SU-DHL-6 (cell line): ENCODE results near the gene KLHL7.

Experiments
- H2AFZ ChIP-seq: fragments of 200-600 bp; sonication (generic); 2 replicates; pipeline ENCODE4 v1.6.1; 2014; ENCODE audit warnings: low read depth, mild to moderate bottlenecking, moderate library complexity, mixed read lengths, antibody characterized with exemption, low read length; ENCODE audit not compliant: severe bottlenecking
- H3F3A ChIP-seq: fragments of 200-600 bp; shearing (Covaris generic); 2 replicates; pipeline ENCODE4 v1.6.0; 2016; ENCODE audit warnings: antibody characterized with exemption, mild to moderate bottlenecking; ENCODE audit not compliant: insufficient read depth
- H3K27ac ChIP-seq: fragments of 200-600 bp; sonication (generic); 2 replicates; pipeline ENCODE4 v1.5.1; 2016; ENCODE audit warnings: low read depth, mild to moderate bottlenecking, low read length, moderate library complexity, mixed read lengths
- H3K27me3 ChIP-seq: fragments of 200-600 bp; sonication (generic), shearing (Covaris generic); 2 replicates; pipeline ENCODE4 v1.6.0; 2014; ENCODE audit warnings: mild to moderate bottlenecking, low read length
- H3K36me3 ChIP-seq: fragments of 200-600 bp; sonication (generic); 2 replicates; pipeline ENCODE4 v1.6.1; 2014; ENCODE audit warnings: mild to moderate bottlenecking, low read length, mixed read lengths
- H3K4me2 ChIP-seq: fragments of 300-600, 200-600 bp; shearing (Covaris generic), sonication (generic); 2 replicates; pipeline ENCODE4 v1.6.0; 2014; ENCODE audit warnings: low read length, low read depth, mild to moderate bottlenecking; ENCODE audit not compliant: poor library complexity, severe bottlenecking
- H3K4me3 ChIP-seq: fragments of 200-600 bp; sonication (generic); 2 replicates; pipeline ENCODE4 v1.5.1; 2014; ENCODE audit warnings: antibody characterized with exemption, low read length, mild to moderate bottlenecking, mixed read lengths; ENCODE audit not compliant: insufficient read depth, poor library complexity, severe bottlenecking
- H3K79me2 ChIP-seq: fragments of 200-600 bp; sonication (generic); 2 replicates; pipeline ENCODE4 v1.6.1; 2014; ENCODE audit warnings: mild to moderate bottlenecking, low read length, moderate library complexity; ENCODE audit not compliant: insufficient read depth
- H3K9ac ChIP-seq: fragments of 200-600 bp; sonication (generic); 2 replicates; pipeline ENCODE4 v1.7.0; 2014; ENCODE audit warnings: mild to moderate bottlenecking, low read length
- H3K9me2 ChIP-seq: fragments of 200-600 bp; sonication (generic); replicated peaks from 2 replicates; pipeline ENCODE4 v1.6.1; 2014; ENCODE audit warnings: low read length; ENCODE audit not compliant: insufficient read depth
- H3K9me3 ChIP-seq: fragments of 200-600 bp; sonication (generic); 2 replicates; pipeline ENCODE4 v1.6.1; 2014; ENCODE audit warnings: low read length, mixed read lengths; ENCODE audit not compliant: insufficient read depth
- H4K20me1 ChIP-seq: fragments of 200-600 bp; sonication (generic); 2 replicates; pipeline ENCODE4 v1.6.1; 2014; ENCODE audit warnings: low read depth, mild to moderate bottlenecking, antibody characterized with exemption, low read length, moderate library complexity, mixed read lengths
- EZH2phosphoT487 ChIP-seq: fragments of 200-600 bp; sonication (generic), shearing (Covaris generic); conservative IDR thresholded peaks from 2 replicates; pipeline ENCODE4 v1.6.1; 2018; ENCODE audit warnings: mild to moderate bottlenecking, antibody characterized with exemption, low read length, moderate library complexity, mixed read lengths
- TF ChIP-seq, protein P1 (sequence below): fragments of 200-600 bp; sonication (generic); IDR thresholded peaks from one replicate; pipeline ENCODE4 v1.5.1; 2017; ENCODE audit warnings: antibody characterized with exemption, mild to moderate bottlenecking, low read length, moderate library complexity; ENCODE audit not compliant: insufficient read depth, poor library complexity, severe bottlenecking

Gene KLHL7

DNA sequence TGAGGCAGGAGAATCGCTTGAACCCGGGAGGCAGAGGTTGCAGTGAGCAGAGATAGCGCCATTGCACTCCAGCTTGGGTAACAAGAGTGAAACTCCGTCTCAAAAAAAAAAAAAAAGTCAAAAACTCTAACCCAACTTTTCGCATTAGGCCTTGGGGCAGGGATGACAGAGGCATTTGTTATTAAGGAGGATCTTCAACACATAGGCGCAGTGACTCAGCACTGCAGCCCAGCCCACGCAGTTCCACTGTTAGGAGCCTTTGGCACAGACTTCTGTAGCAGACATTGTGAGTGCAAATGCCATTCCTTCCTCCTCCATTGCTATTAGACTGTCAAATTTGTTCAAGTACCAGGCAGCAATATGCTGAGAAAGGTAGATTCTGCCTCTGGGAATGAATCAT is 43.1 kb upstream of the KLHL7 start:
- no peak for TF ChIP-seq EZH2phosphoT487
- TF ChIP-seq, protein P1, sequence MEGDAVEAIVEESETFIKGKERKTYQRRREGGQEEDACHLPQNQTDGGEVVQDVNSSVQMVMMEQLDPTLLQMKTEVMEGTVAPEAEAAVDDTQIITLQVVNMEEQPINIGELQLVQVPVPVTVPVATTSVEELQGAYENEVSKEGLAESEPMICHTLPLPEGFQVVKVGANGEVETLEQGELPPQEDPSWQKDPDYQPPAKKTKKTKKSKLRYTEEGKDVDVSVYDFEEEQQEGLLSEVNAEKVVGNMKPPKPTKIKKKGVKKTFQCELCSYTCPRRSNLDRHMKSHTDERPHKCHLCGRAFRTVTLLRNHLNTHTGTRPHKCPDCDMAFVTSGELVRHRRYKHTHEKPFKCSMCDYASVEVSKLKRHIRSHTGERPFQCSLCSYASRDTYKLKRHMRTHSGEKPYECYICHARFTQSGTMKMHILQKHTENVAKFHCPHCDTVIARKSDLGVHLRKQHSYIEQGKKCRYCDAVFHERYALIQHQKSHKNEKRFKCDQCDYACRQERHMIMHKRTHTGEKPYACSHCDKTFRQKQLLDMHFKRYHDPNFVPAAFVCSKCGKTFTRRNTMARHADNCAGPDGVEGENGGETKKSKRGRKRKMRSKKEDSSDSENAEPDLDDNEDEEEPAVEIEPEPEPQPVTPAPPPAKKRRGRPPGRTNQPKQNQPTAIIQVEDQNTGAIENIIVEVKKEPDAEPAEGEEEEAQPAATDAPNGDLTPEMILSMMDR, result no peak
- Histone ChIP-seq H3K9me2 (no peaks in the 10 kb centered on the region), H3K9me3 (no peaks in the 10 kb centered on the region), H3K27ac (no peak overlapping the region), H3K9ac (no peak overlapping the region), H3K79me2 (no peaks in the 10 kb centered on the region), H3F3A (no peaks in the 10 kb centered on the region), H3K4me3 (no peak overlapping the region), H2AFZ (no peak overlapping the region), H3K27me3 (no peaks in the 10 kb centered on the region), H3K36me3 (no peaks in the 10 kb centered on the region), H3K4me2 (no peak overlapping the region), H4K20me1 (no peaks in the 10 kb centered on the region)

DNA sequence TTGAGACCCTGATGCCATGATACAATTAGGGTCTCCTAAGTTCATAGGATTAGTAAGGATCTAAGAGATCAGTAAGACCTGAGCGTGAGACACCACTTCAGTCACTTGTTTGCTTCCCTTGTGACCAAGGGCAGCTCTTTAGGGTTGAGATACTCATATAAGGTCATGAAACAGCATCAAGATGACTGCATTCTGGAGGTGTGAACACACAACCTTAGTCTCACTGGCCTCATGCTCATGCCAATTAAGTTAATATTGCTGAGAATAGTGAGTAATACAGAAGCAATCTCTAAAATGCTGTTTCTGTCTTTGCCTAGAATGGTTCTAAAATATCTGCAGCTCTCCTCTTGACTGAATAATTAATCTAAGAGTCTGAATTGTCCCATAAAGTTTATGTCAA is 39.6 kb upstream of the KLHL7 start:
- H4K20me1 ChIP-seq, result no peaks in the 10 kb centered on the region
- H3K79me2 ChIP-seq, result no peaks in the 10 kb centered on the region
- no peak overlapping the region for H2AFZ ChIP-seq
- no peaks in the 10 kb centered on the region for H3F3A ChIP-seq
- H3K9me2 ChIP-seq, result no peaks in the 10 kb centered on the region
- H3K4me2 ChIP-seq, result no peak overlapping the region
- no peak overlapping the region for H3K4me3 ChIP-seq
- TF ChIP-seq, protein P1, result no peak
- TF ChIP-seq EZH2phosphoT487, result no peak
- H3K27me3 ChIP-seq, result no peaks in the 10 kb centered on the region
- H3K36me3 ChIP-seq, result no peaks in the 10 kb centered on the region
- no peak overlapping the region for H3K27ac ChIP-seq
- H3K9me3 ChIP-seq, result no peaks in the 10 kb centered on the region
- H3K9ac ChIP-seq, result no peak overlapping the region

DNA sequence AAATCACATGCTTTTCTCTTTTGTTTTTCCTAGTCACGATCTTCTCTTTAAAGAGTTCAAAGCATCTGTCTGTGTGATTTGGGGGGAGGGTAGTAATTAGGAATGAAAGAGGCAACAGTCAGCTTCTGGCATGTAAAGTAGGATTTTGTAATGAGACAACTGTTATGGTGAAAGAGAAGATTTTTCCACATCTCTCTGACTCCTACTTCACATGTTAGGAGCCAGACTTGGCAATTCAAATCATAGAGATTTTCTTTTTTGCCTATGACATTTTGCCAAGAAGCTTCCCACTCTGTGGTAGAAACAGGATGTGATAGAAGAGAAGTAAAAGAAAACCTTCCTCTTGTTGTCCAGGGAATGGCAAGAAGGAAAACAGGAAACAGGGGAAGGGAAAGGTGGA is 38.3 kb upstream of the KLHL7 start:
- H3K4me2 ChIP-seq, result no peak overlapping the region
- no peak overlapping the region for H2AFZ ChIP-seq
- H3K79me2 ChIP-seq, result no peaks in the 10 kb centered on the region
- H3K4me3 ChIP-seq, result no peak overlapping the region
- H3K36me3 ChIP-seq, result no peaks in the 10 kb centered on the region
- H3K9ac ChIP-seq, result no peak overlapping the region
- TF ChIP-seq, protein P1, result no peak
- no peak for TF ChIP-seq EZH2phosphoT487
- H3K9me2 ChIP-seq, result no peaks in the 10 kb centered on the region
- no peaks in the 10 kb centered on the region for H4K20me1 ChIP-seq
- H3K27me3 ChIP-seq, result no peaks in the 10 kb centered on the region
- H3K9me3 ChIP-seq, result no peaks in the 10 kb centered on the region
- no peak overlapping the region for H3K27ac ChIP-seq
- H3F3A ChIP-seq, result no peaks in the 10 kb centered on the region

DNA sequence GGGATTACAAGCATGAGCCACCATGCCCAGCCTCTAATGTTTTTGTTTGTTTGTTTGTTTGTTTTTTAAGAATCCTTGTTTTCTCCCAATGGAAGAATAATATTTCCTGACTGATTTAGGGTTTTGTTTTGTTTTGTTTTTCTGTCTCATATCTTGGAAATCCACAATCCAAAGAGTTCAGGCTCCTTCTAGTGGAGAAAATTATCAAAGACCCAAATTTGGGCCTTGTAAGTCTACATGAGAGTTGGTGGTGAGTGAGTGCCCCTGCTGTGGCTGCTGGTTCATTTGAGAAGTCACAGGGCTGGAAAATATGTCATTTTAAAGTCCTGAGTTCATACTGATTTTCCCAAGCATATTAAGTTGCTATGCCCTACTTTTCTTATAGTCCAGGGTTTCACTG is 33.5 kb upstream of the KLHL7 start:
- no peaks in the 10 kb centered on the region for H3K79me2 ChIP-seq
- H3K36me3 ChIP-seq, result no peaks in the 10 kb centered on the region
- no peaks in the 10 kb centered on the region for H3K9me3 ChIP-seq
- H3K27ac ChIP-seq, result no peak overlapping the region
- no peaks in the 10 kb centered on the region for H3K9me2 ChIP-seq
- H3K27me3 ChIP-seq, result no peaks in the 10 kb centered on the region
- TF ChIP-seq EZH2phosphoT487, result no peak
- TF ChIP-seq, protein P1, result no peak
- no peak overlapping the region for H3K4me2 ChIP-seq
- H3K9ac ChIP-seq, result no peak overlapping the region
- no peaks in the 10 kb centered on the region for H3F3A ChIP-seq
- H4K20me1 ChIP-seq, result no peaks in the 10 kb centered on the region
- no peak overlapping the region for H2AFZ ChIP-seq
- H3K4me3 ChIP-seq, result no peak overlapping the region
